ENCODE data around the gene FOSB.
"Not testable (repeated sequence)": the region's sequence is repeated elsewhere in the genome, so short reads cannot be mapped to it uniquely, and the experiment has no call there.

FOSB gene

DNA sequence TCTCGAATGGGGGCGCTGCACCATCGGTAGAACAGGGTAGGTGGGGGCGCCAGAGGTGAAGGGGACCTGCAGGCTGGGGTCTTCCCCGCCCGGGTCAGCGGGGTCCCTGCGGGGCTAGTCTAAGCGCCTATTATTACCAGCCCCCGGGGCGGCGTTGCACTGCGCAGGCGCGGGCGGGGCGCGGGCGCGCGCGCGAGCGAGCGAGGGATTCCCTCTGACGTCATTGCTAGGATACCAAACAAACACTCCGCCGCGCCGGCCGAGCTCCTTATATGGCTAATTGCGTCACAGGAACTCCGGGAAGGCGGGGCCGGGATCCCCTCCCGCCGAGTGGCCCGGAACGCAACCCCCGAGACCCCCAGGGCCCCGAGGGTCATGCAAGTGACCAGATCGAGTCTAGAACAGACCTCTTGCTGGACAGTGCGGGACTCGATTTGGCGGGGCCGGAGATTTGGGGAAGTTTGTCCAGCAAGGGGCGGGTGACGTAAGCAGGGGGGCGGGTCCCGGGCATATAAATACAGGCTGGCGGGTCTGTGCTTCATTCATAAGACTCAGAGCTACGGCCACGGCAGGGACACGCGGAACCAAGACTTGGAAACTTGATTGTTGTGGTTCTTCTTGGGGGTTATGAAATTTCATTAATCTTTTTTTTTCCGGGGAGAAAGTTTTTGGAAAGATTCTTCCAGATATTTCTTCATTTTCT is at the start of gene FOSB:
FOSB (plus strand) TSS at position 541 of the 703 bp plus-strand sequence. CDS start 591 bp downstream, outside the sequence.
- peak; percentile 91 for DNase-seq (ENCODE audit: low read depth)

- no peak for DNase-seq (ENCODE audit: low read depth)
Measured at GRCh38 chr19:45418802-45419201, 49.0 kb upstream of the FOSB start.

- no peak for DNase-seq (ENCODE audit: low read depth)
Measured at GRCh38 chr19:45419396-45419795, 48.4 kb upstream of the FOSB start.

GRCh38 chr19:45419895-45420294 is 47.9 kb upstream of the FOSB start:
- no peak for DNase-seq (ENCODE audit: low read depth)

- no peak for DNase-seq (ENCODE audit: low read depth)
Measured at GRCh38 chr19:45420356-45420755, 47.4 kb upstream of the FOSB start.

GRCh38 chr19:45420871-45421270 is 46.9 kb upstream of the FOSB start:
- DNase-seq (ENCODE audit: low read depth): no peak

- no peak for DNase-seq (ENCODE audit: low read depth)
Measured at GRCh38 chr19:45421947-45422498, 45.8 kb upstream of the FOSB start.

GRCh38 chr19:45423033-45423588 is 44.7 kb upstream of the FOSB start:
- DNase-seq (ENCODE audit: low read depth): no peak

DNA sequence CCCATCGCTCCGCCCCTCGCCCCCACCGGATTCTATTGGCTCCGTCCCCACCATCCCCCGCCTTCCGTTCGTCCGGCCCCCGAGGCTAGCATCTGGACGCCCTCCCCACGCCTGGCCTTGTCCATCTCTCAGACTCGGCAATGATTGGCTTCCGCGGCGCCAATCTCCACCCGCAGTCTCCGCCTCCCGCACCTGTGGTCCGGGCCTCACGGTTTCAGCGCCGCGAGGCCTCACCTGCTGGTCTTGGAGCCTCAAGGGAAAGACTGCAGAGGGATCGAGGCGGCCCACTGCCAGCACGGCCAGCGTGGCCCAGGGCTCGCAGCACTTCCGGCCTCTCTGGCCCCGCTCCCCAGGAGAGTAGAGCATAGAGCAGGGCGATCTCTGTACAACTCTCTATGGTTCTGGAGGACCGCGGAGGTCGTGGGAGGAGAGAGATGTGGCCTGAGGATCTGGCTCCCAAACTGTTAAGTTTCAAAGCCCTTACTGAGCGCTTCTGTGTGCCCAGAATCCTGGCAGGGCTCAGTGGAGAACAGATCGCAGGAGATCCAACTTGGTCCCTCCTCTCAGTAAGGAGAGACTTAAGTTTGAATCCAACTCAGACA is 44.1 kb upstream of the FOSB start, which contains the start of gene ERCC1:
ERCC1 (minus strand) TSS at position 329 of the 602 bp plus-strand sequence. CDS start 543 bp downstream, outside the sequence.
- DNase-seq (ENCODE audit: low read depth): peak; percentile 98

DNA sequence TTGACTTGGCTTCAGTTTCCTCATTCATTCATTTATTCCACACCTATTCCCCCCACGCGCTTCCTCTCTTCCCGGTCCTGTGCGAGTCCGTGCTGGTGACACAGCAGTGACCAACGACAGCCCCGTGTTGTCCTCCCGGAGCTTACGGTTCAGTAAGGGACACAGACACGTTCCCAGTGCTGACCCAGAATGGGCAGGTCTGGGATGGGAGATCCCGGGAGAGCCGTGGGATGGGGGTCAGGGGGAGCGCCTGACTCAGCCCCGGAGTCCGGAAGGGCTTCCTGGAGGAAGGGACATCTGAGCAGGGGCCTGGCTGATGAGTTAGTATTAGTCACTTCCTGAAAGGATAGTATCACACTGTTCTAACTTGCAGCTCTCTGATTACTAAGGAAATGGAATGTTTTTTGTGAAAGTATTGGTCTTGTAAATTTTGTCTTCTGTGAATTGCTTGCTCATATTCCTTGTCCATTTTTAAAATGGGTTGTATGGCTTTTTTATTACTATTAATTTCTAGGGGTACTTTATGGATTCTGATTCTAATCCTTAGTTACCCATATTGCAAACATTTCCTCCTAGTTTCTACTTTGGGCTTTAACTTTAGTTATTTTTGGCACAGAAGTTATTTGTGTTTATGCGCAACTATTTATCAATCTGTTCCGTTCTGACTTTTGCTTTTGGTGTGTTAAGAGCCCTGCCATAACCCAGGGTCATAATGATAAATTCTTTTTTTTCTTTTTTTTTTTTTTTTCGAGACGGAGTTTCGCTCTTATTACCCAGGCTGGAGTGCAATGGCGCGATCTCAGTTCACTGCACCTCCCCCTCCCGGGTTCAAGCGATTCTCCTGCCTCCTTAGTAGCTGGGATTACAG is 43.4 kb upstream of the FOSB start:
- peak; percentile 94 for DNase-seq (ENCODE audit: low read depth)

GRCh38 chr19:45428384-45429231 is 39.2 kb upstream of the FOSB start:
- DNase-seq (ENCODE audit: low read depth): no peak

- not testable (repeated sequence) for DNase-seq (ENCODE audit: low read depth)
Measured at GRCh38 chr19:45429896-45430295, 37.9 kb upstream of the FOSB start.

DNA sequence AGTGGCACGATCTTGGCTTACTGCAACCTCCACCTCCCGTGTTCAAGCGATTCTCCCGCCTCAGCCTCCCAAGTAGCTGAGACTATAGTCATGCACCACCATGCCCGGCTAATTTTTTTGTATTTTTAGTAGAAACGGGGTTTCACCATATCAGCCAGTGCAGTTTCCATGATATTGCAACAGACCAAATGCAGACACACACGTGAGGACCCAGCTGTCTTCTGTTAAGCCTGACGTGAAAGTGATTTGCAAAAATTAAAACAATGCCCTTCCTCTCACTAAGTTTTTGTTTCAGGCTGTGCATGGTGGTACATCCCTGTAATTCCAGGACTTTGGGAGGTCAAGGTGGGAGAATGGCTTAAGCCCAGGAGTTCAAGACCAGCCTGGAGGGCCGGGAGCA is 36.8 kb upstream of the FOSB start:
- not testable (repeated sequence) for DNase-seq (ENCODE audit: low read depth)

GRCh38 chr19:45432543-45432942 is 35.3 kb upstream of the FOSB start:
- not testable (repeated sequence) for DNase-seq (ENCODE audit: low read depth)

- DNase-seq (ENCODE audit: low read depth): no peak
Measured at GRCh38 chr19:45437328-45437727, 30.5 kb upstream of the FOSB start.

DNA sequence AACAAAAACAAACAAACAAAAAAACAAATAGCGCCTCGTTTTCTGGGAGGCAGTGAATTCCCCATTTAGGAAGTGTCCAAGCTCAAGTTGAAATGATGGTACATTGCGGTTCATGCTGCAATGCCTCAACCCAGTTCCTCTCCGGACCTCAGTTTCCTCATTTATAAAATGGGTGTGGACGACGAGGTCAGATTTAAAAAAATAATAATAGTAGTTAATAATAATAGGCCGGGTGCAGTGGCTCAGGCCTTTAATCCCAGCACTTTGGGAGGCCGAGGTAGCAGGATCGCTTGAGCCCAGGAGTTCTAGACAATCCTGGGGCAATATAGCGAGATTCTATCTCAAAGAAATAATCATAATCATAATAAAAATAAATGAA is 28.6 kb upstream of the FOSB start:
- DNase-seq (ENCODE audit: low read depth): no peak

DNA sequence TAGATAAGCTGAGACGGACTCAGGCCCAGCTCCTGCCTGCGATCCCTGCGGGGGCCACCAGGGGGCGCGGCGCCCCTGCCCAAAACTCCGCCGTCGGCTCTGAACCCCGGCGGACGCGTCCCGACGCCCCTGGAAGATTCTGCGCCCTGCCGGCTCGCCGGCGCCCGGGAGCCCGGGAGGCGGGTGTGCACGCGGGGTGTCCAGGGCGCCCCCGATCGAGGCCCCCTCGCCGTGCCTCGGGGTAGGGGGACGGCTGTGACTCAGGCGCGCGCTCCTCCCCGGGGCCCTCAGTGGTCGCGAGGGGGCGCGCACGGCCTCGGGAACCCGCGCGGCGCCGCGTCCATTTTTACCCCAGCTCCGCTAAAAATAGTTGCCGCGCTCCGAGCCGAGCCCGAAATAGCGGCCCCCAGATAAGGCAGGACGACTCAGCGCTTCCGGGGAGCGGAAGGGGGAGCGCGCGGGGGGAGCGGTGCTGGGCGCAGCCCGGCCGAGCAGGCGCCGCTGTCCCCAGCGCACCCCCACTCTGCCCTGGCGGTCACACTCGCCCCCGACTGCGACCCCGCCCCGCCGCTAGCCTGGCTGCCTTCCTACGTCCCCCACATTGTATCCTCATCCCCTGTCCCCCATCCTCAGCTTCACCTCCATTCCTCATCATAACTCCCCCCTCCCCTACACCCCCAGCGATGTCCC is 28.1 kb upstream of the FOSB start:
- DNase-seq (ENCODE audit: low read depth): no peak

DNA sequence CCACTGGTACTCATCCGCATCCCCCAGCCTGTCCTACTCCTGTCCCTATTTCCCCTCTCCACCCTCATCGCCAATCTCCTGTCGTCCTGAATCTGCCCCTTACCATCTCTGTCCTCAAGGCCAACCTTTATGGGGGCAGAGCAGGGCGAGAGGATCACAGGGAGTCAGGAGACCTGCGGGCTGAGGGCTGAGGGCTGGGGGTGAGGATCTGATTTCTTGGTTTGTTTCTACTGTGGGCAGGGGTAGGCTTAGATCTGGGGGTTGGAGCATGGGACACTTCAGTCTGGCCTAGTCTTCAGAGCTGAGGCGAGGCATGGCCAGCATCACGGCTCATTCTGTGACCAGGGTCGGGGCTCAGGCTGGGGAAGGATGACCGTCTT is 27.5 kb upstream of the FOSB start:
- no peak for DNase-seq (ENCODE audit: low read depth)

GRCh38 chr19:45440873-45441654 is 26.7 kb upstream of the FOSB start:
- DNase-seq (ENCODE audit: low read depth): no peak

DNA sequence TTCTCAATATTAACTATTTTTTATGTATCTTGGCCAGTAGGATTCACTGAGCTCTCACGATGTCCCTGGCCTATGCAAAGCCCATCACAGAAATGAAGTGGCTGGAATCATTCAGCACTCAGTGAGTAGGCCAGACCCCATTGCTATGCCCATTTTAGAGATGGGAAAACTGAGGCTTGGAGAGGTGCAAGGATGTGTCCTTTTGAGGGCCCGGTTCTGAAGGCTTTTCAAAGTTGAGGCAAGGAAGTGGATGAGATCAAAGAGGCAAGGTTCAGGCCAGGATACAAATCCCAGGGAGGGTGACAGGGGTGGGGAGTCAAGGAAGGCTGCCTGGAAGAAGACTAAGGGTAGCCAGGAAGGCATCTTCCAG is 25.4 kb upstream of the FOSB start:
- DNase-seq (ENCODE audit: low read depth): no peak
